Activated naive CD4-positive, alpha-beta T cell treated with anti-CD3 and anti-CD28 coated beads, Interleukin-2, amount 50 U/mL, for 72 hours (primary cell): ENCODE results near the gene SH3BGRL. TPM values are rescaled to one million over a fixed set of nuclear protein-coding genes. Genes with fewer than 3 reads are reported as not detected.

Experiments used
- ATAC-seq, 2 donors: fragments of 150-1000 bp; cut with Tn5 transposase; 2 replicates each; pipeline ENCODE4 v1.10.0; 2021; ENCODE audit warnings: mild to moderate bottlenecking in 2 of 2, moderate library complexity in 2 of 2
- DNase-seq, 2 donors: peaks; one replicate each; pipeline ENCODE4 v3.0.0; 2021 to 2022; ENCODE audit warnings: low spot score in 2 of 2
- H3K27ac Mint-ChIP-seq, 2 donors: one replicate each; pipeline ENCODE4 v1.8.0; 2022; ENCODE audit warnings: mild to moderate bottlenecking in 2 of 2, mixed read lengths in 2 of 2
- H3K36me3 Mint-ChIP-seq, 2 donors: one replicate each; pipeline ENCODE4 v1.8.0; 2022; ENCODE audit warnings: mixed read lengths in 2 of 2
- H3K9me3 Mint-ChIP-seq, 2 donors: one replicate each; pipeline ENCODE4 v1.8.0; 2022; ENCODE audit warnings: mixed read lengths in 2 of 2
- total RNA-seq, 2 donors: library from RNA; stranded (reverse); gene quantifications; one replicate each; pipeline ENCODE4 v1.2.3, GENCODE V29; 2022

The SH3BGRL gene
- 10 to 100 TPM; 48.8 to 57.2 TPM for total RNA-seq

GRCh38 chrX:81201671-81202455 lies at the start of gene SH3BGRL, which contains the start of gene HMGN5:
Gene SH3BGRL (plus strand): TSS chrX:81202102. CDS start chrX:81202201, 99 bp downstream.
Gene HMGN5 (minus strand): TSS chrX:81201913. CDS start chrX:81121549, 80,364 bp downstream.
- H3K9me3 Mint-ChIP-seq = no peaks in the 10 kb centered on the region
- H3K27ac Mint-ChIP-seq = peak within 1 kb of the TSS; percentile 95 to 96
- DNase-seq (peak; percentile 43 to 57), ATAC-seq (peak; percentile 96 to 97)
- H3K36me3 Mint-ChIP-seq = peaks cover 7 to 17% of the 10 kb centered on the region in 2 donors

DNA sequence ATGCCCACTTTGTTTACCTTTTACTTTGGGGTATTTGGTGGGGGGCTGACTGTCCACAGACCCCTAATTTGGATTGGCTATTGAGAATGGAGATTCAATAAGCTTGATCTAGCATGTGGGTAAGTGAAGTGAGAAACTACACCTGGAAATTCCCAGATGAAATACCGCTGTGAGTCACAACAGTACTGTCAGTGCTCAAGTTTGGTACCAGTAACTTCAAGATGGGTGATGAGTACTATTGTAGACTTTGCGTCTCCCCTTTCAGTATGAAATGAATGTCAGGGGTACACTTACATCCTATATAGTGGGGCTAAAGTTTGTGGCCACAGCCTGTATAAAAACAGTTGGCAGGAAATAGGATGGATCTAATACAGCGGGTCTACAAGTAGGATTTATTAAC lies 33.5 kb upstream of the SH3BGRL start:
- no peaks in the 10 kb centered on the region for H3K9me3 Mint-ChIP-seq
- H3K36me3 Mint-ChIP-seq = no peaks in the 10 kb centered on the region
- no peak for ATAC-seq
- DNase-seq = no peak
- no peak overlapping the region for H3K27ac Mint-ChIP-seq

DNA sequence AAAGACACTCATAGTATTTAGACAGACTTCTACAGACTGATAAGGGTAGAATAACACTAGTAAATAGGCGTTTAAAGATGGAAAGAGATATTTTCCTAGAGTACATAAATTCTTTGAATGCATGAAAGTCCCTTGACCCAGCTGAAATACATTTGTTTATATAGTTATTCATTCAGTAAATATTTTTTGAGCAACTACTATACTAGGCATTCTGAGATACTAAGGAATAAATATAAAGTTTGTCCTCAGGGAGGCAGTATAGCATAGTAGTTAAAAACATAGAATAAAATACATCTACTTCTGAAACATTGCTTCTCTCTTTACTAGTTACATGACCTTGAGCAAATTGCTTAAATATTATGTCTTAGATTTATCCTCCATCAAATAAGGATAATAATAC lies 27.6 kb upstream of the SH3BGRL start:
- no peaks in the 10 kb centered on the region for H3K9me3 Mint-ChIP-seq
- no peak for DNase-seq
- ATAC-seq = no peak
- H3K27ac Mint-ChIP-seq = no peak overlapping the region
- no peaks in the 10 kb centered on the region for H3K36me3 Mint-ChIP-seq

- ATAC-seq (no peak), DNase-seq (no peak)
- no peak overlapping the region for H3K27ac Mint-ChIP-seq
- no peaks in the 10 kb centered on the region for H3K9me3 Mint-ChIP-seq
- peaks cover 0 to 8% of the 10 kb centered on the region in 2 donors for H3K36me3 Mint-ChIP-seq
Observed at GRCh38 chrX:81195259-81195658, 6.6 kb upstream of the SH3BGRL start.

DNA sequence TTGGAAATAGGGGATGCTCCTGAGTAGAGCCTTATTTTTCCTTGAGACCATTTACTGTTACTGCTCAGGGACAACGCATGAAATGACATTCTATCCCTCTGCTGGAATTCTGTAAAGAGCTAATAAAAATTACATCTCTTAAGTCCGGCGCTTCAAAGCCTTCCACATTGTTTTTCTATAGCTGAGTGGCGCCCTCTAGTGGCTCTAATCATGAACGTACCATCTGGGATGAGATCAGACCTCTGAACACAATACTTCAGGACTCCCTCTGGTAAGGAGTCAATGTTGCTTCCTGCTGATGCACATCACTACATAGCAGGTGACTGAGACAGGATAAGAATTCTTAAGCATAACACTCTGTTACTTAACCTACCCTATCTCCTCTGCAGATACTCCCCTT lies 6.2 kb upstream of the SH3BGRL start:
- peak in 1 of 2 donors; percentile 49 for DNase-seq
- Mint-ChIP-seq H3K9me3 (no peaks in the 10 kb centered on the region), H3K27ac (no peak overlapping the region), H3K36me3 (peaks cover 0 to 8% of the 10 kb centered on the region in 2 donors)
- ATAC-seq = peak; percentile 69 to 73

GRCh38 chrX:81201071-81201470 lies 831 bp upstream of the SH3BGRL start:
- DNase-seq = no peak
- peaks cover 7 to 17% of the 10 kb centered on the region in 2 donors for H3K36me3 Mint-ChIP-seq
- H3K9me3 Mint-ChIP-seq = no peaks in the 10 kb centered on the region
- ATAC-seq = no peak
- H3K27ac Mint-ChIP-seq = peak overlapping the region; percentile 11 to 95

DNA sequence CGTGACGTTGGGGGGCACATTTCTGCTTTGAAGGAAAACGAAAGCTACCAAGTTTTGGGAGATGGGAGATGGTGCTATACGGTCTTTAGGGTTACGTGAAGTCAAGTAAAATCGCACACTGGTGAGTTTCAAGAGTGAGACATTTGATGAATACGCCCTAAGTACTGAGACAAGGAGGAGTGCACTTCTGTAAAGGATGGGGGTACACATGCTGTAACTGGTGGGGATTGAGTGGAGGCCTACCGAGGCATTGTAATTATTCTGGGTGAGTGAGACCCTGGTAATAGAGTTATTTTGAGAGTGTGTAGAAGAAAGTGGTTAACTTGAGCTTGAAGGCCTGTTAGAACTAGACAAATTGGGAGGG lies 536 bp downstream of the SH3BGRL start:
- DNase-seq (no peak), ATAC-seq (peak; percentile 52 to 63)
- H3K9me3 Mint-ChIP-seq = no peaks in the 10 kb centered on the region
- peak overlapping the region; percentile 95 for H3K27ac Mint-ChIP-seq
- peaks cover 7 to 17% of the 10 kb centered on the region in 2 donors for H3K36me3 Mint-ChIP-seq

DNA sequence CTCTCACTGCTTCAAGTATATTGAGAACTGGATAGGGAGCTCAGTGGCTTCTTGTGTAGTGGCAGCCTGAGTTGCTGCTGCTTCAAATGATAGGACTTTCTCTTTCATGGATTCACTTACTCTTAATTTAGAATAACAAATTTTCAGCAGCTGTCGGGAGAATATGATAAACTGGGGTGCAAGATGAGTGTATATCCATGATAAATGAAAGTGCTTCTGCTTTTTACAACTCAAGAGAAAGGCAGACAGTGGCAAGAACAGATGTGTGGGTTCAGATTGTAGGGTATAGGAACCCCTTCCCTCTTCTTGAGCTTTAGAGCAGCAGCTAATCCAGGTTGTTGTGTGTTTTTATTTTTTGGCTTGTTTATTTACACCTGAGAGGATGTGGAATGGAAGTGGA lies 1.0 kb downstream of the SH3BGRL start:
- H3K36me3 Mint-ChIP-seq = peaks cover 7 to 17% of the 10 kb centered on the region in 2 donors
- H3K27ac Mint-ChIP-seq = peak overlapping the region; percentile 95
- no peaks in the 10 kb centered on the region for H3K9me3 Mint-ChIP-seq
- ATAC-seq (no peak), DNase-seq (no peak)

GRCh38 chrX:81205551-81205950 lies 3.6 kb downstream of the SH3BGRL start:
- H3K27ac Mint-ChIP-seq = no peak overlapping the region
- DNase-seq = no peak
- no peaks in the 10 kb centered on the region for H3K9me3 Mint-ChIP-seq
- no peak for ATAC-seq
- peaks cover 7 to 17% of the 10 kb centered on the region in 2 donors for H3K36me3 Mint-ChIP-seq

DNA sequence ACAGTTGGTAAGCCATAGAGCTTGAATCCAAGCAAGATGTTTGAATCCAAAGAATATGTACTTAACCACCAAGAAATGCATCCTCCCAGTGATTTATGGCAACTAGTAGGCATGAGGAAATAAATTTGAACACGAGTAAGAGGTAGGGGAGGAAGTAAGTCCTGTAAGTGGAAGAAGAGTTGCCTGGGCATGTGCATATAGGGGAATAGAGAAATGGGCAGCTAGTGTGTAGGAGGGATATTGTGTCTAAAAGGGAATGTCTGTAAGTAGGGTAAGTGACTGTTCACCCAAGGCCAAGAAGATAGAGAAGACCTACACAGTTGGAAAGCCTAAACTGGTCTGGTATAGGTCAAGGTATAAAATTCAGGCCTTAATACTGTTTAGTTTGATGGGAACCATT lies 4.6 kb downstream of the SH3BGRL start:
- Mint-ChIP-seq H3K36me3 (peaks cover 7 to 13% of the 10 kb centered on the region in 2 donors), H3K9me3 (no peaks in the 10 kb centered on the region), H3K27ac (peak overlapping the region in 1 of 2 donors; percentile 15)
- no peak for ATAC-seq
- no peak for DNase-seq

DNA sequence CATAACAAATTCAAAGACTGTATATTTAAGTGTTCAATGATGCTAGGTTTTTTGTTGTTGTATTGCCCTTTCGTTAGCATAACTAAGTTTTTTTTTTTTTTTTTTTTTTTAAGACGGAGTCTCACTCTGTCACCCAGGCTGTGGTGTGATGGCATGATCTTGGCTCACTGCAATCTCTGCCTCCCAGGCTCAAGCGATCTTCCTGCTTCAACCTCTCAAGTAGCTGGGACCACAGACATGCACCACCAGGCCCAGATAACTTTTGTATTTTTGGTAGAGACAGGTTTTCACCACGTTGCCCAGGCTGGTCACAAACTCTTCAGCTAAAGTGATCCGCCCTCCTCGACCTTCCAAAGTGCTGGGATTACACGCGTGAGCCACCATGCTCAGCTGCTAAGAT lies 7.0 kb downstream of the SH3BGRL start:
- H3K9me3 Mint-ChIP-seq = no peaks in the 10 kb centered on the region
- H3K36me3 Mint-ChIP-seq = no peaks in the 10 kb centered on the region
- ATAC-seq (no peak), DNase-seq (no peak)
- H3K27ac Mint-ChIP-seq = no peak overlapping the region

- Mint-ChIP-seq H3K36me3 (no peaks in the 10 kb centered on the region), H3K9me3 (no peaks in the 10 kb centered on the region), H3K27ac (no peak overlapping the region)
- no peak for DNase-seq
- ATAC-seq = no peak
Observed at GRCh38 chrX:81215685-81216084, 13.8 kb downstream of the SH3BGRL start.

GRCh38 chrX:81229229-81229628 lies 27.3 kb downstream of the SH3BGRL start:
- DNase-seq (no peak), ATAC-seq (no peak)
- no peaks in the 10 kb centered on the region for H3K9me3 Mint-ChIP-seq
- no peak overlapping the region for H3K27ac Mint-ChIP-seq
- H3K36me3 Mint-ChIP-seq = peaks cover 0 to 10% of the 10 kb centered on the region in 2 donors

- ATAC-seq (no peak), DNase-seq (no peak)
- Mint-ChIP-seq H3K9me3 (no peaks in the 10 kb centered on the region), H3K27ac (no peak overlapping the region), H3K36me3 (peaks cover 0 to 10% of the 10 kb centered on the region in 2 donors)
Observed at GRCh38 chrX:81229901-81230300, 28.0 kb downstream of the SH3BGRL start.

DNA sequence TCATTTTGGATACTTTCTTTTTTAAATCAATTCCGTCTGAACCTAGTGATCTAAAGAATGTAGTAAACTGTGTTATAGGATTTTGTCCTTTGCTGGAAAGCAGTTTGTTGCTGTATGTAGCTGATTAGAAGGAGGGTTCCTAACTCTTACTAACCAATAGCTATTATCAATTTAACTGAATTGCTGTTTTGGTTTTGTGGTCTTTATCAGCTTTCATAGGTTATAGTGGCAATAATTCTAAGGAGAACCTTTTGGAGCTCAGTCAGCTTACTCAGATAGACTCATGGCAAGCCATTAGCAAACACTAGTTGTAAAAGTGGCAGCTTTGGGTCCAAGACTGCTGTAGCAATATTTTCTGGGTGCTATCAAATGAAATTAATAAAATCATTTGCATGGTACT lies 29.6 kb downstream of the SH3BGRL start:
- DNase-seq (no peak), ATAC-seq (no peak)
- Mint-ChIP-seq H3K36me3 (peaks cover 6 to 15% of the 10 kb centered on the region in 2 donors), H3K27ac (no peak overlapping the region), H3K9me3 (no peaks in the 10 kb centered on the region)

DNA sequence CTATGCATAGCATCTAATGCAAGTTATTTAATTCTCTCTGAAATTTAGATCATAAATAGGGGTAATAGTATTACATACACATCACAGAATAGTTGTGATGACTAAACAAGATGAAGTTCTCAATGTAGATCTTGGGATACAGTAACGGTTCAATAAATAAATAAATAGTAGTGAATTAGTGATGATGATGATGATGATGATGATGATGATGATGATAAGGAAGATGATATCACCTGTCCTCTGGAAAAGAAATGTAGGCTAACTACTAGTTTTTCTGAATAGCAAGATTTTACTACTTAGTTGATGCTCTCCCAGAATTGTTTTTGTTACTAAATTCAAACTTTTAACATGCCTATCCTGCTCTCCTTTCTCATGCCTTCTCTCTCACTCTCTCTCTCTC lies 30.3 kb downstream of the SH3BGRL start:
- no peak for ATAC-seq
- no peak for DNase-seq
- H3K27ac Mint-ChIP-seq = no peak overlapping the region
- H3K36me3 Mint-ChIP-seq = peaks cover 14 to 15% of the 10 kb centered on the region in 2 donors
- no peaks in the 10 kb centered on the region for H3K9me3 Mint-ChIP-seq

- Mint-ChIP-seq H3K27ac (no peak overlapping the region), H3K36me3 (peaks cover 30 to 35% of the 10 kb centered on the region in 2 donors), H3K9me3 (peaks cover 5 to 10% of the 10 kb centered on the region in 2 donors)
- DNase-seq = no peak
- ATAC-seq = no peak
Observed at GRCh38 chrX:81237516-81237915, 35.6 kb downstream of the SH3BGRL start.

GRCh38 chrX:81238166-81238565 lies 36.3 kb downstream of the SH3BGRL start:
- ATAC-seq (no peak), DNase-seq (no peak)
- H3K9me3 Mint-ChIP-seq = peaks cover 5 to 10% of the 10 kb centered on the region in 2 donors
- H3K36me3 Mint-ChIP-seq = peaks cover 34 to 35% of the 10 kb centered on the region in 2 donors
- H3K27ac Mint-ChIP-seq = no peak overlapping the region
